Neural cell (in vitro differentiated cells): ENCODE measurements around the gene MAD1L1.

Experiments
- CTCF ChIP-seq: fragments of 450-650 bp; IDR thresholded peaks from 2 replicates; pipeline ENCODE4 v1.5.1; 2014; ENCODE audit warnings: antibody characterized with exemption, mild to moderate bottlenecking, moderate library complexity; ENCODE audit not compliant: poor library complexity, severe bottlenecking
- EP300 ChIP-seq: fragments of 450-650 bp; conservative IDR thresholded peaks from 2 replicates; pipeline ENCODE4 v1.6.1; 2014; ENCODE audit warnings: antibody characterized with exemption, mild to moderate bottlenecking, moderate library complexity; ENCODE audit not compliant: poor library complexity, severe bottlenecking
- POLR2AphosphoS5 ChIP-seq: IDR thresholded peaks from 2 replicates; pipeline ENCODE4 v1.6.1; 2012
- SMC3 ChIP-seq: fragments of 450-650 bp; conservative IDR thresholded peaks from 2 replicates; pipeline ENCODE4 v1.6.1; 2014; ENCODE audit warnings: antibody characterized with exemption, mild to moderate bottlenecking, moderate library complexity; ENCODE audit not compliant: poor library complexity

GRCh38 chr7:1956611-1957470 is 275.9 kb downstream of the MAD1L1 start:
- TF ChIP-seq CTCF (no peak), SMC3 (no peak), POLR2AphosphoS5 (no peak), EP300 (no peak)
